Measurements from ENCODE around the gene ACOX1.

Gene ACOX1

DNA sequence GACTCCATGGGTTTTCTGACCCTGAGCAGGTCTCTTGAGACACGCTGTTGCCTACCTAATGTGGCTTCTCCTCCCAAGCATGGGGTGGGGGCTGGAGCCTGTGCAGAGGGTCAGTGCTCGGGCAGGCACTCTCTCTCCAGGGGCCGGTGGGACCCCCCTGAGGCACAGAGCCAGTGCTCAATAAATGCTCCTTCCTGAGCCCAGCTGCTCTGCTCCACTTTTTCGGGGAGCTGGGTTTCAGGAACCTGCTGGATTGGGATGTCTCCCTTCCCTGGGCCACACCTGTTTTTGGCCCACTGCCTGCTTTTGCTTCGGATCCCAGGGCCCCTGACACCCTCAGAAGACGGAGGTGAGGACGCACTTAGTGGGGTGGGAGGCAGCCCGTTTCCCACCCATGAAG is 80.9 kb downstream of the ACOX1 start:
- no peak for FAIRE-seq
- TF ChIP-seq PAX5 (IDR thresholded peaks at IDR 0.05; ENCODE audit: insufficient read depth, low read length, severe bottlenecking): no peak
- DNase-seq (ENCODE audit: insufficient read length, low spot score): no peak

DNA sequence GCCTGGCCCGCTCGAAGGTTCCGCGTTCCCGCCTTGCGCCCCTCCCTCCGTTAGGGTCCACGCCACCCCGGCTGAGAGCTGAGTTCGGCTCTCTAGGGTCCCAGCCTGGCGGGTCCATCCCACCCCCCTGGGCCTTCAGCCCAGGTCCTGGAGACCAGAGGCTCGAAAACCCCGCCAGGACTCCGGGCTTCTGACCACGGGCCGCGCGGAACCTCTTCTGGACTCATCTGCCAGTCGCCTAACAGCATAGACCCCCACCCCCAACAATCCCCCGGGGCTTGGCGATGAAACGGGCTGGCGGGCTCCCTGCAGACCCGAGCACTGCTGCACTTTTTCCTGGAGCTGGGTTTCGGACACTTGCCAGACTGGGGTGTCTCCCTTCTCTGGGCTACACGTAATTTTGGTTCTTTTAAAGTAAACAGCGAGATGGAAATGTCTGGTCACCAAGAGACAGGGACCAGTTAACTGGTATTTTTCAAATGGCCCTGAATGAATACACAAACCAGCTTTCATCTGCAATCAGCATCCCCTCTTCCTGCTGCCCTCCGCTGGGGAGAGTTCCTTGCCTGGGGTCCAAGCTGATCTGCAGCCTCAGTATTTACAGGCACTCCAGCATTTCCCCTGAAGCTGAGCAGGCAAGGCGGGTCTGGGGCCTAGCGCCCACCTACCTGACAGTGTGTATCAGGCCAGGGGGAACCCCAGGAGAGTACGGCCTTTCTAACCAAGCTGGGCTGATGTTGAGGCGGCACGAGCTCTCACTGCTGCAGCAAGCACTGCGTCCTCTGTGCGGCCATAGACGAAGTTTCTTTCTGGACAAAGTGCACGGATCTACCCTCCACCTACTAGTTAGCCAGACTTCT is 81.6 kb downstream of the ACOX1 start:
- FAIRE-seq (no peak), DNase-seq (ENCODE audit: insufficient read length, low spot score) (no peak)
- no peak for TF ChIP-seq POU2F2 (IDR thresholded peaks at IDR 0.05; ENCODE audit: low read depth, low read length)
- no peak for TF ChIP-seq TAF1 (IDR thresholded peaks at IDR 0.05; ENCODE audit: low read depth, low read length)
- no peak for TF ChIP-seq SPI1 (IDR thresholded peaks at IDR 0.05; ENCODE audit: low read depth, low read length)
- TF ChIP-seq POLR2A (IDR thresholded peaks at IDR 0.05; ENCODE audit: low read depth, low read length): no peak
- no peak for TF ChIP-seq PAX5 (IDR thresholded peaks at IDR 0.05; ENCODE audit: insufficient read depth, low read length, severe bottlenecking)
- TF ChIP-seq POLR2AphosphoS5 (IDR thresholded peaks at IDR 0.05; ENCODE audit: low read depth, low read length): no peak

DNA sequence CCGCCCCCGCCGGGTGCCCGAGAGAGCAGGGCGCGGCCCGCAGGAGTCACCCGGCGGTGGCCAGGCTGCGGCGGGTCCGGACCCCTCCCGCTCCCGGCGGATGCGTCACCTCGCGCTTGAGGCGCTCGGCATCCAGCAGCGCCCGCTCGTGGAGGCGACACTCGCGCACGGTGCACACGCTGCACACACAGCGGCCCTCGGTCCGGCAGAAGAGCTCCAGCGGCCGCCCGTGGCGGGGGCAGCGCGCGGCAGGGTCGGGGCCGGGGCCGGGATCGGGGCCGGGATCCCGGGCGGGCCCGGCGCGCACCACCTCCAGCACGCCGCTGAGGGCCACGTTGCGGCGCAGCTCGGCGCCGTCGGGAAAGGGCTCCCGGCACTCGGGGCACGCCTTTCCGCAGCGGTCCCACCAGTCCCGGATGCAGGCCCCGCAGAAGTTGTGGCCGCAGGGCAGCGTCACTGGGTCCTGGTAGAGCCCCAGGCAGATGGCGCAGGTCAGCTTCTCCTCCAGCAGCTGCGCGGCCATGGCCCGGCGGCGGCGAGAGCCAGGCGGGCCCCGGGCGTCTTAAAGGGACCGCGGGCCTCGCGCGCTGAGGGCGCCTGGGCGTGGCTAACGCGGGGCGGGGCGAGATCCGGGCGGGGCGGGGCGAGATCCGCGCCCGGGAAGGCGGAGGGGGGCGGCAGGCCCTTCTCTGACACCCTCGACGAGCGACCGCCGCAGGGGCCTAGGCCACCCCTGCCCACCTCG is 82.4 kb downstream of the ACOX1 start, which contains the start of gene TRIM65:
TSS of gene TRIM65 (minus strand) at position 537 of the 745 bp plus-strand sequence. CDS start at position 523, 14 bp downstream.
- peak; percentile 93 for FAIRE-seq
- no peak for TF ChIP-seq PAX5 (IDR thresholded peaks at IDR 0.05; ENCODE audit: insufficient read depth, low read length, severe bottlenecking)
- TF ChIP-seq TAF1 (IDR thresholded peaks at IDR 0.05; ENCODE audit: low read depth, low read length): peak; percentile 65
- peak; percentile 74; the same call in 1 of the 2 replicates for TF ChIP-seq POLR2AphosphoS5 (IDR thresholded peaks at IDR 0.05; ENCODE audit: low read depth, low read length)
- TF ChIP-seq POU2F2 (IDR thresholded peaks at IDR 0.05; ENCODE audit: low read depth, low read length): no peak
- peak; percentile 57; the same call in 1 of the 2 replicates for TF ChIP-seq POLR2A (IDR thresholded peaks at IDR 0.05; ENCODE audit: low read depth, low read length)
- TF ChIP-seq SPI1 (IDR thresholded peaks at IDR 0.05; ENCODE audit: low read depth, low read length): no peak

DNA sequence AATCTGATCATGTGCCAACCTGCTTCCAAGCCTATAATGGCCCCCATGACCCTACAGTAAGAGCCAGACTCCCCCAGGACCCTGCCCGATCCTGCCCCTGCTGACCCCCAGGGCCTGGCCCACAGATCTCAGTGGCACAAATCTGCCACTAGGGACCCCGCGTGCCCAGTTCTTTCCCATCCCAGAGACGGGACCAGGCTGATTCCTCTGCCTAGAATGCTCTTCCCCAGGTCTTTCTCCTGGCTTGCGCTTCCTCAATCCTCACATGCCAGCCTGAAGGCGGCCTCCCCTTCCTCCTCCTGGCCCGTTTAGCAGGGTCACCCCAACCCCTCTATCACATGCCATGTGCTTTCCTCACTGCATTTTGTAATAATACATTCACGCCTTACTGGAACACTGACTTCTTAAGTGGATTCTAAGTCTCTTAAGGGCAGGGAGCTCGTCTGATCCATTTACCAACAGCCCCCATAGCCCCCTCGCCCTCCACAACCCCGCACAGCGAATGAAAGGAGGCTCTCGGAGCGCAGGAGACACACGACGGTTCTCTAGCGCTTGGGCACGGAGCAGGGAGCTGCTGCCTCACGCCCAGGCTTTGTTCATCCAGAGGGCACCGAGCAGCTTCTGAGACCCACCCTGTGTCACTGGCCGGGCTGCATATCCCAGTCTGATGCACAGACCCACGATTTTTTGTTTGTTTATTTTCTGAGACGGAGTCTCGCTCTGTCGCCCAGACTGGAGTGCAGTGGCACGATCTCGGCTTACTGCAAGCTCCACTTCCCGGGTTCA is 83.4 kb downstream of the ACOX1 start:
- TF ChIP-seq POU2F2 (IDR thresholded peaks at IDR 0.05; ENCODE audit: low read depth, low read length) (no peak), TAF1 (IDR thresholded peaks at IDR 0.05; ENCODE audit: low read depth, low read length) (no peak), SPI1 (IDR thresholded peaks at IDR 0.05; ENCODE audit: low read depth, low read length) (no peak), POLR2A (IDR thresholded peaks at IDR 0.05; ENCODE audit: low read depth, low read length) (no peak), PAX5 (IDR thresholded peaks at IDR 0.05; ENCODE audit: insufficient read depth, low read length, severe bottlenecking) (no peak), POLR2AphosphoS5 (IDR thresholded peaks at IDR 0.05; ENCODE audit: low read depth, low read length) (no peak)
- DNase-seq (ENCODE audit: insufficient read length, low spot score): no peak
- peak; percentile 86 for FAIRE-seq

More for the DNA sequence above, 82.4 kb downstream of the ACOX1 start, which contains the start of gene TRIM65:
- DNase-seq (ENCODE audit: insufficient read length, low spot score): peak; percentile 94

DNA sequence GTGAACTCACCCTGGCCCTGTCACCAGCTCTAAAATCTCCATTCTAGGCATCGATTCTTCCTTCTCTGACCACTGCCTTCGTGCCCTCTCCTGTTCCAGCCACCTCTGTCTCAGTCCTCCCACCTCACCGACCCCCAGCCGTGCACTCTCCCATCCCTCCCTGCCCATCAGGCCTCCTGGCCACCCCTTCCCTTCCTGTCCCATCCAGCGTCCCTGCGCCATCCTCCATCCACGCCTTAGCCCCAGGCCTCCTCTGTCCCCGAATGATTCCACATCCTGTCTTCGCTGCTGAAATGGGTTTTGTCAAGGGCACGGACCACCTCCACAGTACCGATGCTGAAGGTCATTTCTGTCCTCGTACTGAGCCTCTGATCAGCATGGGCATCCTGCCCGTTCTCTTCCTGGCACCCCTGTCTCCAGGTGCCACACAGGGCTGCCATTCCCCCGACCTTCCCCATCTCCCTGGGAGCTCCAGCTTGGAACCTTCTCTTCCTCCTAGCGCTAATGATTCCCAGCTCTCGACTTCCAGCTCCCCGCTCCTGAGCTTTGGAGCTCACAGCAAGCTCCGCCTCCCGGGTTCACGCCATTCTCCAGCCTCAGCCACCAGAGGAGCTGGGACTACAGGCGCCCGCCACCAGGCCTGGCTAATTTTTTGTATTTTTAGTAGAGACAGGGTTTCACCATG is 84.8 kb downstream of the ACOX1 start:
- DNase-seq (ENCODE audit: insufficient read length, low spot score): no peak
- TF ChIP-seq SPI1 (IDR thresholded peaks at IDR 0.05; ENCODE audit: low read depth, low read length) (no peak), PAX5 (IDR thresholded peaks at IDR 0.05; ENCODE audit: insufficient read depth, low read length, severe bottlenecking) (no peak), TAF1 (IDR thresholded peaks at IDR 0.05; ENCODE audit: low read depth, low read length) (no peak), POLR2A (IDR thresholded peaks at IDR 0.05; ENCODE audit: low read depth, low read length) (no peak), POU2F2 (IDR thresholded peaks at IDR 0.05; ENCODE audit: low read depth, low read length) (no peak), POLR2AphosphoS5 (IDR thresholded peaks at IDR 0.05; ENCODE audit: low read depth, low read length) (no peak)
- FAIRE-seq: no peak

DNA sequence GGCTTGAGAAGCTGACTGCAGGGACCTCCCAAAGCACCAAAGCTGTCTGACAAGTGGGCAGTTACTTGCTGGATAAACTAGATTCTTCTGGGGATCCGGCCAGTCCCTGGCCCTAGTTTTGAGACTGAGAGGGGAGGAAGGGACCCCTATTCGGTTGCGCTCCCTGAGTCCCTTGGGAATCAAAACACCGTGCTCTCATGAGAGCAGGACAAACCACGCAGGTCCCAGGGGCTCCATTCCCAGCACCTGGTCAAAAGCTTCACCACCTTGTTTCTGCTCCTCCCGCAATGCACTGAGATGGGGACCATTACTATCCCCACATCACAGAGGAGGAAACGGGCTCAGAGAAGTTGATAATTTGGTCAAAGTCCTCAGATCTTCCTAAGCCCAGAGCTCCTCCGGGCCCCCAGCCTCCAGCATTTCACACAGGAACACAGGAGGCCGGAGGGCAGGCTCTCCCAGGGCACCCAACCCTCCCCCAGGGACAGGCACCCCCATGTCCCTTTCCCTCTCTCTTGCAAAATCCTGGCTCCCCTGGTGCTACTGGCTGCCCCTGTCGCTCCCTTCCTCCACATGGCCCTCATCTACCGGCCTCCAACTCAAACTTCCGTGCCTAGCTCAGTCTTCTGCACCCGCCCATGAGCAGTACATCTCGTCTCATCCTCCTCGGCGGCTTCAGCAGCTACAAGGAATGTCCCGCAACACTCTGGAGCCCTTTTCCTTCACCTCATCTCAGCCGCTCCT is 85.5 kb downstream of the ACOX1 start:
- FAIRE-seq (no peak), DNase-seq (ENCODE audit: insufficient read length, low spot score) (no peak)
- TF ChIP-seq POLR2A (IDR thresholded peaks at IDR 0.05; ENCODE audit: low read depth, low read length) (no peak), POU2F2 (IDR thresholded peaks at IDR 0.05; ENCODE audit: low read depth, low read length) (no peak), POLR2AphosphoS5 (IDR thresholded peaks at IDR 0.05; ENCODE audit: low read depth, low read length) (no peak), TAF1 (IDR thresholded peaks at IDR 0.05; ENCODE audit: low read depth, low read length) (no peak), PAX5 (IDR thresholded peaks at IDR 0.05; ENCODE audit: insufficient read depth, low read length, severe bottlenecking) (no peak), SPI1 (IDR thresholded peaks at IDR 0.05; ENCODE audit: low read depth, low read length) (no peak)

DNA sequence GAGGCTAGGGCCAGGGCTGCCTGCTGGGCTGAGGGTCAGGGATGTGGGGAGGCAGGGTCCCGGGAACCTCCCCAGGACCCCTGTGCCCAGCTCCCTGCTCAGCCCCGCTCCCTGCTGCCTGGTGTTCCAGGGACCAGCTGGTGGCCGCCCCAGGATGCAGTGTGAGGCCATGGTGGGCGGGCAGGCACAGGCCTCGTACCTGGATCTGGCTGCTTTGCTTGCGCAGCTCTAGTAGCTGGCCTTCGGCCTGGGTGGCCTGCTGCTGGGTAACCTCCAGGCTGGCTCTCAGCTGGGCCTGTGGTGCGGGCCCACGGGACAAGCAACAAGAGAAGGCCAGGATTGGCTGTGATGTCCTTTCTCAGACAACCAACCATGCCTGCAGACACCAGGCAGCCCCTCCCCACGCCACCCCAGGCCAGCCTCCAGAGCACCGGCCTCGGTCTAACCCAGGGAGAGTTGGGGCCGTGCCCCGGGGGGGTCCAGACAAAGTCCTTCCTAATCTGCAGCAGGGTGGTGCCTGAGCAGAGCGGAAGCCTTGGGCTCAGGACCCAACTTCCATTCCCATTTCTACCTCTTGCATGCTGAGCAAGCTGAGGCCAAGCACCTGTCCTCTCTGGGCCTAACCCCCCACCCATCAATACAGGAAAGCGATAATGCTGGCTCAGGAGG is 86.3 kb downstream of the ACOX1 start:
- TF ChIP-seq POU2F2 (IDR thresholded peaks at IDR 0.05; ENCODE audit: low read depth, low read length) (no peak), POLR2AphosphoS5 (IDR thresholded peaks at IDR 0.05; ENCODE audit: low read depth, low read length) (no peak), POLR2A (IDR thresholded peaks at IDR 0.05; ENCODE audit: low read depth, low read length) (no peak), PAX5 (IDR thresholded peaks at IDR 0.05; ENCODE audit: insufficient read depth, low read length, severe bottlenecking) (no peak), SPI1 (IDR thresholded peaks at IDR 0.05; ENCODE audit: low read depth, low read length) (no peak), TAF1 (IDR thresholded peaks at IDR 0.05; ENCODE audit: low read depth, low read length) (no peak)
- no peak for FAIRE-seq
- no peak for DNase-seq (ENCODE audit: insufficient read length, low spot score)
